IMR-90 (cell line): ENCODE measurements around the gene CELA2B. TPM values are rescaled to one million over a fixed set of nuclear protein-coding genes. Genes with fewer than 3 reads are reported as not detected.

Experiments
- ATAC-seq: fragments of 200-7000 bp; cut with Tn5 transposase; 2 replicates; pipeline ENCODE4 v1.9.1; 2020; ENCODE audit warnings: low read depth, mild to moderate bottlenecking, moderate library complexity
- BruUV-seq: library from RNA; stranded (reverse); fragments of 400-500 nt; replicated peaks from 2 replicates; lab custom pipeline; 2021; lab: Mats Ljungman, UMichigan
- CTCF ChIA-PET: fragments of 300-600 bp; formaldehyde crosslinking; extraction: SDS; loops from one replicate; lab custom pipeline; 2021; ENCODE audit warnings: antibody characterized with exemption; lab: Yijun Ruan, JAX
- POLR2A ChIA-PET: fragments of 300-600 bp; sonication (Branson Sonifier 250); formaldehyde crosslinking; loops from one replicate; lab custom pipeline; 2022; ENCODE audit warnings: antibody characterized with exemption; ENCODE audit not compliant: unreplicated experiment; lab: Charles Lee
- DNase-seq: peaks from one replicate; pipeline ENCODE4 v3.0.0; 2013
- H2AFZ ChIP-seq: replicated peaks from 2 replicates; pipeline ENCODE3; 2013; ENCODE audit warnings: low read length, mild to moderate bottlenecking; ENCODE audit not compliant: poor library complexity
- H2AK5ac ChIP-seq: 2 replicates; pipeline ENCODE4 v1.6.1; 2013; ENCODE audit warnings: low read depth, low read length, inconsistent platforms
- H2AK9ac ChIP-seq: replicated peaks from 2 replicates; pipeline ENCODE3; 2013; ENCODE audit warnings: mild to moderate bottlenecking, low read depth, low read length, moderate library complexity; ENCODE audit not compliant: poor library complexity
- H2BK120ac ChIP-seq: 2 replicates; pipeline ENCODE4 v1.6.1; 2013; ENCODE audit warnings: low read depth, low read length, inconsistent platforms
- H2BK15ac ChIP-seq: 3 replicates; pipeline ENCODE4 v1.6.1; 2013; ENCODE audit warnings: low read depth, low read length, inconsistent platforms
- H2BK20ac ChIP-seq: 2 replicates; pipeline ENCODE4 v1.6.1; 2013; ENCODE audit warnings: low read depth, mild to moderate bottlenecking, inconsistent platforms, low read length, moderate library complexity
- H2BK5ac ChIP-seq: 2 replicates; pipeline ENCODE4 v1.6.1; 2013; ENCODE audit warnings: mild to moderate bottlenecking, low read depth, low read length, inconsistent platforms; ENCODE audit not compliant: poor library complexity, severe bottlenecking
- H3K14ac ChIP-seq: replicated peaks from 2 replicates; pipeline ENCODE4 v1.6.1; 2013; ENCODE audit warnings: low read depth, low read length, inconsistent platforms
- H3K18ac ChIP-seq: 2 replicates; pipeline ENCODE4 v1.6.1; 2013; ENCODE audit warnings: low read depth, low read length, control low read depth
- H3K23ac ChIP-seq: 2 replicates; pipeline ENCODE4 v1.6.1; 2013; ENCODE audit warnings: low read depth, low read length, inconsistent platforms
- H3K27ac ChIP-seq: 2 replicates; pipeline ENCODE4 v1.5.1; 2013; ENCODE audit warnings: mild to moderate bottlenecking, control low read depth, low read length; ENCODE audit not compliant: insufficient read depth
- H3K27me3 ChIP-seq: 2 replicates; pipeline ENCODE4 v1.6.1; 2013; ENCODE audit warnings: low read length; ENCODE audit not compliant: control insufficient read depth, insufficient read depth
- H3K36me3 ChIP-seq: 2 replicates; pipeline ENCODE4 v1.6.1; 2013; ENCODE audit warnings: low read length, mixed read lengths; ENCODE audit not compliant: control insufficient read depth, insufficient read depth
- H3K4ac ChIP-seq: 2 replicates; pipeline ENCODE4 v1.6.1; 2013; ENCODE audit warnings: low read depth, low read length, inconsistent platforms
- H3K4me1 ChIP-seq: 2 replicates; pipeline ENCODE4 v1.6.1; 2013; ENCODE audit warnings: low read length, mixed read lengths; ENCODE audit not compliant: control insufficient read depth, insufficient read depth
- H3K4me2 ChIP-seq: 2 replicates; pipeline ENCODE4 v1.6.1; 2013; ENCODE audit warnings: low read depth, mild to moderate bottlenecking, control low read depth, low read length, moderate library complexity
- H3K4me3 ChIP-seq: 2 replicates; pipeline ENCODE4 v1.5.1; 2013; ENCODE audit warnings: low read depth, mild to moderate bottlenecking, control low read depth, low read length, moderate library complexity; ENCODE audit not compliant: insufficient read depth
- H3K56ac ChIP-seq: 2 replicates; pipeline ENCODE4 v1.6.1; 2013; ENCODE audit warnings: low read length, inconsistent platforms; ENCODE audit not compliant: insufficient read depth; ENCODE audit errors: extremely low read depth
- H3K79me1 ChIP-seq, 2 experiments: 2 replicates each; pipeline ENCODE4 v1.6.1; 2013; ENCODE audit warnings: low read length in 2 of 2, inconsistent platforms in 1 of 2, low read depth in 1 of 2
- H3K9ac ChIP-seq: 2 replicates; pipeline ENCODE4 v1.6.1; 2013; ENCODE audit warnings: low read depth, low read length, control low read depth
- H3K9me1 ChIP-seq: 2 replicates; pipeline ENCODE4 v1.6.1; 2013; ENCODE audit warnings: low read length, inconsistent platforms; ENCODE audit not compliant: insufficient read depth
- H3K9me3 ChIP-seq: 2 replicates; pipeline ENCODE4 v1.6.1; 2013; ENCODE audit warnings: low read length; ENCODE audit not compliant: control insufficient read depth, insufficient read depth
- H4K20me1 ChIP-seq: 2 replicates; pipeline ENCODE4 v1.6.1; 2013; ENCODE audit warnings: low read length, inconsistent platforms; ENCODE audit not compliant: insufficient read depth
- H4K5ac ChIP-seq: 2 replicates; pipeline ENCODE4 v1.6.1; 2013; ENCODE audit warnings: mild to moderate bottlenecking, low read depth, low read length, control low read depth
- H4K8ac ChIP-seq, 2 experiments: 2 replicates each; pipeline ENCODE4 v1.6.1; 2013; ENCODE audit warnings: low read depth in 2 of 2, low read length in 2 of 2, control low read depth in 1 of 2, inconsistent platforms in 1 of 2
- H4K91ac ChIP-seq: 2 replicates; pipeline ENCODE4 v1.6.1; 2013; ENCODE audit warnings: low read depth, low read length, inconsistent platforms; ENCODE audit not compliant: insufficient read depth
- BHLHE40 ChIP-seq: fragments of 150-350 bp; IDR thresholded peaks from 2 replicates; pipeline ENCODE4 v1.6.1; 2016; ENCODE audit warnings: mild to moderate bottlenecking, low read depth, low read length
- CHD1 ChIP-seq: IDR thresholded peaks from 2 replicates; pipeline ENCODE4 v1.6.1; 2012; ENCODE audit warnings: low read depth, low read length, improper control_type of control experiment
- FOS ChIP-seq: fragments of 150-350 bp; IDR thresholded peaks from 2 replicates; pipeline ENCODE4 v1.6.1; 2016; ENCODE audit warnings: low read depth, low read length
- MAZ ChIP-seq: IDR thresholded peaks from 2 replicates; pipeline ENCODE4 v1.6.1; 2012; ENCODE audit warnings: low read depth, mild to moderate bottlenecking, low read length, improper control_type of control experiment, moderate library complexity, borderline replicate concordance
- NFE2L2 ChIP-seq: fragments of 150-350 bp; IDR thresholded peaks from 2 replicates; pipeline ENCODE4 v1.6.1; 2016; ENCODE audit warnings: low read depth, mild to moderate bottlenecking, low read length
- RAD21 ChIP-seq: IDR thresholded peaks from 2 replicates; pipeline ENCODE4 v1.6.1; 2012; ENCODE audit warnings: low read length, improper control_type of control experiment
- RCOR1 ChIP-seq: IDR thresholded peaks from 2 replicates; pipeline ENCODE4 v1.6.1; 2012; ENCODE audit warnings: mild to moderate bottlenecking, low read length, improper control_type of control experiment; ENCODE audit not compliant: insufficient replicate concordance
- RFX5 ChIP-seq: IDR thresholded peaks from 2 replicates; pipeline ENCODE4 v1.8.0; 2012; ENCODE audit warnings: low read depth, mild to moderate bottlenecking, low read length, moderate library complexity
- WGBS, 2 experiments: methylation state at CpG; one replicate each; pipeline versions ENCODE4 v1.1.5 to v1.1.7; 2013; ENCODE audit warnings: missing lambda C conversion rate in 2 of 2; ENCODE audit not compliant: insufficient read length in 1 of 2; ENCODE audit errors: extremely low coverage in 2 of 2; 5-methylcytosine and 5-hydroxymethylcytosine counted together
- dilution Hi-C: fragments of 300-500 bp; cut with HindIII; formaldehyde crosslinking; loops from one replicate; pipeline ENCODE4 v1.14.3; 2018; ENCODE audit warnings: low sequenced_read_pairs; ENCODE audit not compliant: unreplicated experiment
- in situ Hi-C: fragments of 300-500 bp; cut with MboI; formaldehyde crosslinking; loops from 3 replicates; pipeline ENCODE4 v1.14.3; 2019; ENCODE audit warnings: low sequenced_read_pairs, inconsistent platforms, mixed read lengths
- intact Hi-C: fragments of 100-400 bp; cut with micrococcal nuclease; formaldehyde crosslinking; loops from 2 replicates; pipeline ENCODE4 v1.10.0; 2022
- polyA plus RNA-seq, 3 experiments: library from polyadenylated mRNA; depleted of rRNA; stranded (reverse); fragments of >200 nt; gene quantifications; 2 replicates each; pipeline ENCODE4 v1.2.3, GENCODE V29; 2012; ENCODE audit warnings: low replicate concordance in 1 of 3
- total RNA-seq: library from RNA; depleted of rRNA; stranded (reverse); fragments of >200 nt; gene quantifications from 2 replicates; pipeline ENCODE4 v1.2.3, GENCODE V29; 2012
- TF ChIP-seq, protein P1 (sequence below): conservative IDR thresholded peaks from 2 replicates; pipeline ENCODE4 v1.5.1; 2012; ENCODE audit warnings: mild to moderate bottlenecking, low read depth, low read length, improper control_type of control experiment
- TF ChIP-seq, protein P2 (sequence below): fragments of 150-350 bp; IDR thresholded peaks from 2 replicates; pipeline ENCODE4 v1.6.1; 2016; ENCODE audit warnings: low read depth, mild to moderate bottlenecking, low read length, moderate library complexity, borderline replicate concordance

Gene CELA2B
- total and polyA plus RNA-seq, 2 of the 4 experiments (the other 2 are of a cell fraction) = not detected

DNA sequence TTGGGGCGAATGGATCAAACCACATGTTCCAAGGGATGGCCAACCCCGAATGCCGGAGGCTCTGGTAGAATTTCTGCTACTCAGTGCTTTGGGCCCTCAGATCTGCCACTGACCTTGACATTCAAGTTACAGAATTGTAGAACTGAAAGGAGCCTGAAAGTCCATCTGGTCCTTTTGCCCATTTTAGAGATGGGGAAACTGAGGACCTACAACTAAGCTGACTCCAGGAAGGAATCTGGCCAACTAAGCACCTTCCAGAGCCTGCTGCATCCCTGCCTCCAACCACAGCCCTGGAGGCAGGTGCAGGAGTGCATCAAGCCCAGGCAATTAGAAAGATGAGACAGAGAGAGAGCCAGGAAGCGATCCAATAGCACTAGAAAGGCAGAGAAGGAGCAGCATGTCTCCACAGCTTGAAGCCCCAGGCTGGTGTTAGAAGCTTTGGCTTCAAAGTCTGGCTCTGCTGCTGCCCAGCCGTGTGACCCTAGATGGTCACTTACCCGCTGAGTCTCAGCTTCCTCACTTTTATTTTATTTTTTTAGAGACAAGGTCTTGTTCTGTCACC is 38.9 kb upstream of the CELA2B start (continued):
- TF ChIP-seq, protein P1, sequence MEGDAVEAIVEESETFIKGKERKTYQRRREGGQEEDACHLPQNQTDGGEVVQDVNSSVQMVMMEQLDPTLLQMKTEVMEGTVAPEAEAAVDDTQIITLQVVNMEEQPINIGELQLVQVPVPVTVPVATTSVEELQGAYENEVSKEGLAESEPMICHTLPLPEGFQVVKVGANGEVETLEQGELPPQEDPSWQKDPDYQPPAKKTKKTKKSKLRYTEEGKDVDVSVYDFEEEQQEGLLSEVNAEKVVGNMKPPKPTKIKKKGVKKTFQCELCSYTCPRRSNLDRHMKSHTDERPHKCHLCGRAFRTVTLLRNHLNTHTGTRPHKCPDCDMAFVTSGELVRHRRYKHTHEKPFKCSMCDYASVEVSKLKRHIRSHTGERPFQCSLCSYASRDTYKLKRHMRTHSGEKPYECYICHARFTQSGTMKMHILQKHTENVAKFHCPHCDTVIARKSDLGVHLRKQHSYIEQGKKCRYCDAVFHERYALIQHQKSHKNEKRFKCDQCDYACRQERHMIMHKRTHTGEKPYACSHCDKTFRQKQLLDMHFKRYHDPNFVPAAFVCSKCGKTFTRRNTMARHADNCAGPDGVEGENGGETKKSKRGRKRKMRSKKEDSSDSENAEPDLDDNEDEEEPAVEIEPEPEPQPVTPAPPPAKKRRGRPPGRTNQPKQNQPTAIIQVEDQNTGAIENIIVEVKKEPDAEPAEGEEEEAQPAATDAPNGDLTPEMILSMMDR = no peak
- TF ChIP-seq RFX5 = no peak
- no peak for TF ChIP-seq FOS
- no peak for TF ChIP-seq RAD21
- TF ChIP-seq CHD1 = no peak

DNA sequence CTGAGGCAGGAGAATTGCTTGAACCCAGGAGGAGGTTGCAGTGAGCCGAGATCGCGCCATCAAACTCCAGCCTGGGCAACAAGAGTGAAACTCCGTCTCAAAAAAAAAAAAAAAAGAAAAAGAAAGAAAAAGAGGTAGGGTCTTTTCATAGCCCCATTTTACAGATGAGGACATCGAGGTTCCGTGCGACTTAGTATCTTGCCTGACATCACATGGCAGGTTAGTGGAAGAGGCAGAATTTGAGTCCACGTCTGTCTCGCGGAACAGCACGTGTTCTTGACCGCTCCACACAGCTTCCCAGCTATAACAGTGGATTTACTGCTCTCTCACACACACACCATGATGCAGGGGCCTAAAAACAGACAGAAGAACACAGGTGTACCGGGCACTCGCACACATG is 36.6 kb upstream of the CELA2B start:
- H3K9ac ChIP-seq = no peak overlapping the region
- no peak overlapping the region for H2AFZ ChIP-seq
- no peak for TF ChIP-seq MAZ
- no peak for TF ChIP-seq RCOR1
- TF ChIP-seq BHLHE40 = no peak
- TF ChIP-seq NFE2L2 = no peak
- TF ChIP-seq, protein P1 = no peak
- TF ChIP-seq, protein P2, sequence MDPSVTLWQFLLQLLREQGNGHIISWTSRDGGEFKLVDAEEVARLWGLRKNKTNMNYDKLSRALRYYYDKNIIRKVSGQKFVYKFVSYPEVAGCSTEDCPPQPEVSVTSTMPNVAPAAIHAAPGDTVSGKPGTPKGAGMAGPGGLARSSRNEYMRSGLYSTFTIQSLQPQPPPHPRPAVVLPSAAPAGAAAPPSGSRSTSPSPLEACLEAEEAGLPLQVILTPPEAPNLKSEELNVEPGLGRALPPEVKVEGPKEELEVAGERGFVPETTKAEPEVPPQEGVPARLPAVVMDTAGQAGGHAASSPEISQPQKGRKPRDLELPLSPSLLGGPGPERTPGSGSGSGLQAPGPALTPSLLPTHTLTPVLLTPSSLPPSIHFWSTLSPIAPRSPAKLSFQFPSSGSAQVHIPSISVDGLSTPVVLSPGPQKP = no peak
- CTCF ChIA-PET = no interaction called here
- 100% methylated on average over 7 of the region's 14 CpGs; no CpG with 5 or more reads in 1 of the 2 experiments for WGBS, 2 experiments
- no peak overlapping the region for H3K56ac ChIP-seq
- no peak overlapping the region for H2AK5ac ChIP-seq
- intact Hi-C loops = no loop called here
- no TSS peak for BruUV-seq
- dilution Hi-C loops = no loop called here
- peaks cover 4% of the 10 kb centered on the region for H3K9me1 ChIP-seq
- no peak overlapping the region for H3K23ac ChIP-seq
- no peak overlapping the region for H4K91ac ChIP-seq
- H2BK20ac ChIP-seq = no peak overlapping the region
- no peak overlapping the region for H3K4me2 ChIP-seq
- H4K20me1 ChIP-seq = no peaks in the 10 kb centered on the region
- no peak overlapping the region for H3K27ac ChIP-seq
- H4K5ac ChIP-seq = no peak overlapping the region
- peaks cover 14% of the 10 kb centered on the region; the same call in 1 of the 2 replicates for H3K27me3 ChIP-seq
- H3K36me3 ChIP-seq = no peaks in the 10 kb centered on the region
- POLR2A ChIA-PET = no interaction called here
- no peaks in the 10 kb centered on the region for H3K79me1 ChIP-seq
- no peak overlapping the region for H3K4me3 ChIP-seq
- no peak for DNase-seq
- H2BK120ac ChIP-seq = no peak overlapping the region
- H3K18ac ChIP-seq = no peak overlapping the region
- no peak overlapping the region for H4K8ac ChIP-seq
- no peak overlapping the region for H2AK9ac ChIP-seq
- no peak for ATAC-seq
- H2BK15ac ChIP-seq = no peak overlapping the region
- no peak overlapping the region for H2BK5ac ChIP-seq
- in situ Hi-C loops = no loop called here
- no peaks in the 10 kb centered on the region for H3K9me3 ChIP-seq
- H3K4me1 ChIP-seq = peaks cover 1% of the 10 kb centered on the region; the same call in 1 of the 2 replicates
- H3K4ac ChIP-seq = no peak overlapping the region
- H3K14ac ChIP-seq = no peak overlapping the region
